ENCODE results near the gene AMER1.

AMER1 gene

GRCh38 chrX:64192040-64192439 is 13.5 kb downstream of the AMER1 start:
- DNase-seq (ENCODE audit: insufficient read length, low spot score) (no peak), FAIRE-seq (no peak)
- no peak for TF ChIP-seq POLR2A (IDR thresholded peaks at IDR 0.05; ENCODE audit: low read depth, low read length)

DNA sequence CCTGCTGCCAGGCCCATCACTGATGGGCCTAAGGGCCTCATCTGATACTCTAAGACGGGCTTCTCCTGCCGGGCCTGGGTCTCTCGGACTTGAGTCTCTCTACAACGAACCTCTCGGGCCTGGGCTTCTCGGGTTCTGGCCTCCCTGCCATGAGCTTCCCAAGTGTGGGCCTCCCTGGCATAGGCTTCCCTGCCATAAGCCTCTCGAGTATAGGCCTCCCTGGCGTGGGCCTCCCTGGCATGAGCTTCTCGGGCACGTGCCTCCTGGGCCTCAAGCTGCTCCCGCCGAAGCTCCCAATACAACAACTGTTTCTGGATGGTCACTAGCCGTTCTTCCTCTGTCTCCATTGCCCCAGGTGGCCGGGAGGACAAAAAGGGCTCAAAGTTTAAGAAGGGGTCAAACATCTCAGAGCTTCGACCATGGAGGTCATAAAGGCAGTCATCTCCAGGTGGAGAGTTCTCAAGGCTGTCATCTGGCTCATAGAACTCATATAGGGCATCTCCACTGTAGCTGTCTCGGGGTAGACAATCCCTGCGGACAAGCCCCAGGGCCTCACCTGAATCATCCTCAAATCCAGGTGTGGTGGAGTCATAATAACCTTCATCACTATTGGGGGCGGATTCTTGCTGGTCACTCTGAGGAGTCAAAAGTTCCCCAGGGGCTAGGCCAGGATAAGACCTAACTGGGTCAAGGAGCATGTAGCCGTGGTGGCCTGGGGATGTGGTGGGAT is 14.1 kb downstream of the AMER1 start:
- no peak for DNase-seq (ENCODE audit: insufficient read length, low spot score)
- no peak for FAIRE-seq
- TF ChIP-seq POLR2A (IDR thresholded peaks at IDR 0.05; ENCODE audit: low read depth, low read length), result no peak

DNA sequence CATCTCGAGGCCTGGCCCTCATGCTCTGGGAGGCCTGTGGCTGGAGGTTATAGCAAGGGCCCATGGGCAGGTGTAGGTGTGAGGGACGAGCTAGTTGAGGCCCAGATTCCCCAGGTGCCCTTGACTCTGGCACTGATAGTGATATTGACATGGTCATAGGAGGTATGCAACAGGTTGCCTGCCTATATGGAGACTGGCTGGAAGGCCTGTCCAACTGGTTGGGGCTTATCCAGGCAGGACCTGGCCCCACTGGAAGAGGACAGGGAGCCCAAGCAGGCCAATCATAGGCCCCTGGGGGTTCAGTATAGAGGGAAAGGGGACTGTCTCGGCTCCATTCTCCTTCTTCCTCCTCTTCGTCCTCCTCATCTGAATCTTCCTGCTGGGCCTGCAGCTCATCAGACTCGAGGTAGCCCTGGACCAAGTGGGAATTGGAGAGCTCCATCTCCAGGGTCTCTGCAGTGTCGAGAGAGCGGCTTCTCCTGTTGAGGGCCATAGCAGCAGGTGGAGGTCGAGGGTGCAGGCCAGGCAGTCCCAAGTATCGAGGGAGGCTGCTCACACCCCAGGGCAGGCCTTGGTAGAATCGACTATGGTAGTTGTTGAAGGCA is 15.3 kb downstream of the AMER1 start:
- DNase-seq (ENCODE audit: insufficient read length, low spot score) (no peak), FAIRE-seq (no peak)
- TF ChIP-seq POLR2A (IDR thresholded peaks at IDR 0.05; ENCODE audit: low read depth, low read length), result no peak

- DNase-seq (ENCODE audit: insufficient read length, low spot score), result no peak
- FAIRE-seq, result no peak
- TF ChIP-seq POLR2A (IDR thresholded peaks at IDR 0.05; ENCODE audit: low read depth, low read length), result no peak
Observed at GRCh38 chrX:64188901-64189300, 16.6 kb downstream of the AMER1 start.

DNA sequence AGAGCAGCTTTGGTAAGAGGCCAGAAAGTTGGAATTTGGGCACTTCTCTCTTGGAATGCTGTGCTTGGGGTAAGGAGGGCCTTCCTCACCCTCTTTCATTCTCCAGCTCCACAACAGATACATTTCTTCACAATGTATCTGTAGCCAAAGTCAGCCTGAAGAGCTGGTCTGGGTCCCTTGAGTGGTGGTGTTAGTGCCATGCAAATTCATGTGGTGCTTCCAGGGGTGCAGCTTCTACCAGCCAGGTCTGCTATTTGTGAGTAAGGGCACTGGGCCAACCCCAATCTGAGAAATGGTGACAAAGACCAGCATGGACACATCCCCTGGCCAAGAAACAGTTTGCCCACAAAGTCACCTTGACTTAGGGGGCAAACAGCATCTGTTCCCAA is 17.8 kb downstream of the AMER1 start:
- TF ChIP-seq POLR2A (IDR thresholded peaks at IDR 0.05; ENCODE audit: low read depth, low read length), result no peak
- no peak for FAIRE-seq
- DNase-seq (ENCODE audit: insufficient read length, low spot score), result no peak

DNA sequence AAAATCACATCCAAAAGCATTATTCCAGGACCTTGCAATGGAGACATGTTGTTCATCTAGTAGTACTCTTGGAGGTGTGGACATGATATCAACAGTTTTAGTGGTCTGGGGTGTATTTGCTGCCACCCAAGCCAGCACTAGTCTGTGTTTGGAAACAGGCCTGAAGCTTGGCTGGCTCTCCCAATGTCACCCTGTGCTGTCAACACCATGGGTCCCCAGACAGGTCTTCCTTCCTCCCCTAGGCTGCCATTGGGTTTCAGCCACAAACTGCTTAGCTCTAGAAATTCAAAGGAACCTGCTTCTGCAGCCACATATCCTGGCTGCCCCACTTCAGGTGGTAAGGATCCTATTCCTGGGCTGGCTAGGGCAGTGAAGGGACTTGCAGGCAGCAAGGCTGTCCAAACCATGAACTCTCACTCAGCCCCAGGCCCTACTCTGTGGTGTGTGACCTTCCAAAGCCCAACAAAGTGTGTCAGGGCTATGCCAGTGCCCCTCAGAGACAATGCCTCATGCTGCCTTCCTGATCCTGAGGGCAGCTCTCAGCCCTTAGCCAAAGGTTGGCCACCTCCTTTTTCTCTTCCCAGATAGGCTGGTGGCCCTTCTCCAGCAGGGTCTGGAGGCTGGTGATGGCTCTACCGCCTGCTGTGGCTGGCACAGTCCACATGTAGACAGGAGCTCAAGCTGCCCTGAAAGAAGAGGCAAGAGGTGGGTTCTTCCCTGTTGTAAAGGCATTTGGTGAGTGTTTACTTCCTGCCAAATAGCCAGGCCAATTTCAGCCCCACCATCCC is 18.3 kb downstream of the AMER1 start:
- no peak for DNase-seq (ENCODE audit: insufficient read length, low spot score)
- no peak for TF ChIP-seq POLR2A (IDR thresholded peaks at IDR 0.05; ENCODE audit: low read depth, low read length)
- no peak for FAIRE-seq

DNA sequence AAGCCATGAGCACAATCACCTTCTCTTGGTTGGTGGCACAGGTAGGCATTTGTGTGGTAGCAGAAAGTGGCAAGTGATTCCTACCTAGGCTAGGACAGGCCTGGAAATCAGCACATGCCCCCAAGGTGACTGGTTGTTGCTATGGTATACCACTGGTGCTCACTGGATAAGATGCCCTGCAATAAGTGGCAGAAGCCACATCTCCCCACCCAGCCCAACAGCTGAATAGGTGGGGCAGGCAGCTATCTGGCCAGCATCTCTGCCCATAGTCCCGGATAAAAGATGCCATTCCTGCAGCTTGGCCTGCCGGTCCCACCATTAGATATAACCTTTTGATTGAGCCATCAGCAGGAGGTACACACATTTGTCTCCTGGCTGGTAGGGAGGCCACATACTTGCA is 21.1 kb downstream of the AMER1 start:
- FAIRE-seq (no peak), DNase-seq (ENCODE audit: insufficient read length, low spot score) (no peak)
- TF ChIP-seq POLR2A (IDR thresholded peaks at IDR 0.05; ENCODE audit: low read depth, low read length), result no peak

DNA sequence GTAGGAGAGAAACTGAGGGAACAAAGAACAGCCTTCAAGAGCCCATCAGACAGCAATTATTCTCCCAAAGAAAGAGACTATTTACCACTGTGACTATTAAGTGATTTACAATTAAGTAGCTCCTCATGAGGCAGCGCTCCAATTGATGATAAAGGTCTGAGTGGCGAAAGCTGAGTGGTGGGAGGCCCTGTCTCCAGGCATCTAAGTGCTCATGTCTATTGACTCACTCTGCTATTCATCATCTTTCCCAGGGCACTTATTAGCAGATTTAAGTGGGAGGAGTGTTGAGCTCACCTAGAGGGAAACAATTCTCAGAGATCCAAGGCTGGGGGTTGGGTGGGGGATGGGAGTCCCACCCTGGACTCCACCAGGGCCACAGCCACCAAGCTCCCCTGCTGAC is 23.3 kb downstream of the AMER1 start:
- no peak for TF ChIP-seq POLR2A (IDR thresholded peaks at IDR 0.05; ENCODE audit: low read depth, low read length)
- DNase-seq (ENCODE audit: insufficient read length, low spot score) (no peak), FAIRE-seq (no peak)

- no peak for TF ChIP-seq POLR2A (IDR thresholded peaks at IDR 0.05; ENCODE audit: low read depth, low read length)
- DNase-seq (ENCODE audit: insufficient read length, low spot score) (no peak), FAIRE-seq (no peak)
Observed at GRCh38 chrX:64176876-64177275, 28.6 kb downstream of the AMER1 start.

DNA sequence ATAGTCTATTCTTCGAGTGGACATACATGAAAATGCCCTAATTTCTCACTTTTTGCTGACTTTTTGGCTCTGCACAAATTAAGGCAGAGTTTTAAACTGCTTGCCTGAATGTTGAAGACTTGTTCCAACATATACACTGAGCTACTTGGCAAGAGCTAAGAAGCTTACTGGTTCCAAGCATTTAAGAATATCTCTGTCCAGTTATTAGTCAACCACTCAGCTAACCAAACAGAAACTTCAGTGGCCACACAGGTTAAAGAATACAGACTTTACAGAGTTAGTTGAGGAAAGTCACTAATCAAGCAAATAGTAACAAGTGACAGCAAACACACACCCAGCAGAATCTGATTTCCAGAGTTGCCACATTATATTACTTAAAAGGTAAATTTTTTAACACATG is 35.5 kb downstream of the AMER1 start:
- TF ChIP-seq POLR2A (IDR thresholded peaks at IDR 0.05; ENCODE audit: low read depth, low read length), result no peak
- FAIRE-seq, result no peak
- DNase-seq (ENCODE audit: insufficient read length, low spot score), result no peak

- no peak for TF ChIP-seq POLR2A (IDR thresholded peaks at IDR 0.05; ENCODE audit: low read depth, low read length)
- FAIRE-seq (no peak), DNase-seq (ENCODE audit: insufficient read length, low spot score) (no peak)
Observed at GRCh38 chrX:64152857-64153256, 52.7 kb downstream of the AMER1 start.

DNA sequence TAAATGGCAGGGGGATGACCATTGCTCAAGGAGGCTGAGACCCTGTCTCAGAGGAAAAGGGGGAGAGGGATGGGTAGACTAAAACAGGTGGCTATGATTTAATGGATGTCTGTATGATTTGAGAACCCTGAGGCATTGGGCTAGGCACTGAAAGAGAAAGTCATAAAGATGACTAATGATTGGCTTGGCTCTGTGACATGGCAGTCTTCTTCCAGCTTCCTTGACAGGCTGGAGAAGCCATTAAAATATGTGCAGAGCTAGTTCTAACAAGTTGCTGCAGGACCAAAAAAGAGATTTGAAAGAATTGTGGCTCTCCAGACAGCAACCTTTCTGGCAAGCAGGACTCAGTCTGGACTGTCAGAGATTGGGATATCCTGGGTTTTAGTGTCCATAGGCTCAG is 53.6 kb downstream of the AMER1 start:
- no peak for DNase-seq (ENCODE audit: insufficient read length, low spot score)
- TF ChIP-seq POLR2A (IDR thresholded peaks at IDR 0.05; ENCODE audit: low read depth, low read length), result no peak
- FAIRE-seq, result no peak

DNA sequence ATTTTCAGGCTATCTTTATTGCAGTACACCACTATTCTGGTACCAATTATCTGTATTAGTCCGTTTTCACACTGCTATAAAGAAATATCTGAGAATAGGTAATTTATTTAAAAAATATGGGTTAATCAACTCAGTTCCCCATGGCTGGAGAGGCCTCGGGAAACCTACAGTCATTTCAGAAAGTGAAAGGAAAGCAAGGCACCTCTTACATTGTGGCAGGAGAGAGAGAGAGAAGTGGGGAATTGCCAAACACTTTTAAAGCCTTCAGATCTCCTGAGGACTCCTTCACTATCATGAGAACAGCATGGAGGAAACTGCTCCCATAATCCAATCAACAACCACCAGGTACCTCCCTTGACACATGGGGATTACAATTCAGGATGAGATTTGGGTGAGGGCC is 54.7 kb downstream of the AMER1 start:
- TF ChIP-seq POLR2A (IDR thresholded peaks at IDR 0.05; ENCODE audit: low read depth, low read length), result no peak
- FAIRE-seq (no peak), DNase-seq (ENCODE audit: insufficient read length, low spot score) (no peak)

Data from H54 (cell line).